BE2C (cell line): ENCODE measurements around the gene CSF3R.

ENCODE experiments used
- DNase-seq: peaks from one replicate; pipeline ENCODE4 v3.0.0-alpha.2; 2020
- H3K27me3 ChIP-seq: fragments of 250-450 bp; sonication (Bioruptor Pico); 2 replicates; pipeline ENCODE4 v1.5.1; 2020; ENCODE audit warnings: mild to moderate bottlenecking
- H3K36me3 ChIP-seq: fragments of 250-450 bp; sonication (Bioruptor Pico); 2 replicates; pipeline ENCODE4 v1.5.1; 2020; ENCODE audit warnings: mild to moderate bottlenecking
- H3K4me1 ChIP-seq: fragments of 250-450 bp; sonication (Bioruptor Pico); 2 replicates; pipeline ENCODE4 v1.5.1; 2020
- H3K4me3 ChIP-seq: 2 replicates; pipeline ENCODE4 v1.5.1; 2011; ENCODE audit warnings: low read depth, low read length
- H3K9me3 ChIP-seq: fragments of 250-450 bp; sonication (Bioruptor Pico); 2 replicates; pipeline ENCODE4 v1.5.1; 2020
- TF ChIP-seq, protein P1 (sequence below): IDR thresholded peaks from 2 replicates; pipeline ENCODE4 v1.5.1; 2012; ENCODE audit warnings: mild to moderate bottlenecking, low read depth, low read length

Gene CSF3R

DNA sequence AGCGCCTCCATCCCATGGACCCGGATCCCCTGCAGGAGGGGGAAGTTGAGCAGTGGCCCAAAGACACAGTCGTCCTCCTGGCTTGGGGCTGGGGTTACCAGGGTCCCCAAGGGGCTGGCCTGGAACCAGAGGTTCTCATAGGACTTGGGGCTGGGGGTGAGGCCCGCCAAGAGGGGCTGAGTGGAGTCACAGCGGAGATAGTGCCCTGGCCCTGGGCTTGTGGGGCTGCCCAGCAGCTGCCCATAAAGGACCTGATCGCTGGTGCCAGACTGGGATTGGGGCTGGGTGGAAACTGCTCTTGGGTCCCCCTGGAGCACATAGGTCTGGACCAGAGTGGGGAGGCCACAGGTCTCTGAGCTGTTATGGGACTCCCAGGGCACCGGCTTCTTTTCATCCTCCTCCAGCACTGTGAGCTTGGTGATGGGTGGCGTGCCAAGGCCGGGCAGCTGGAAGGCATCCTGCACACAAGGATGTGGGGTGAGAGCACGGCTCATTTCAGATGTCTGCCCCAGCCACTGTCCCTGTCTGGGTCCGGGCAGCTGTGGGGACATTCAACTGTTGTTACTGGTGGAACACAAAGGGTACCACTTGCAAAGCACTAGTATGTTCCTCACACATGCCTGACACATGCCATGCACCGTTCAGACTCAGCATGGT is 16.2 kb downstream of the CSF3R start:
- H3K4me3 ChIP-seq, result no peak overlapping the region
- H3K4me1 ChIP-seq, result no peaks in the 10 kb centered on the region
- H3K27me3 ChIP-seq, result no peaks in the 10 kb centered on the region
- TF ChIP-seq, protein P1, sequence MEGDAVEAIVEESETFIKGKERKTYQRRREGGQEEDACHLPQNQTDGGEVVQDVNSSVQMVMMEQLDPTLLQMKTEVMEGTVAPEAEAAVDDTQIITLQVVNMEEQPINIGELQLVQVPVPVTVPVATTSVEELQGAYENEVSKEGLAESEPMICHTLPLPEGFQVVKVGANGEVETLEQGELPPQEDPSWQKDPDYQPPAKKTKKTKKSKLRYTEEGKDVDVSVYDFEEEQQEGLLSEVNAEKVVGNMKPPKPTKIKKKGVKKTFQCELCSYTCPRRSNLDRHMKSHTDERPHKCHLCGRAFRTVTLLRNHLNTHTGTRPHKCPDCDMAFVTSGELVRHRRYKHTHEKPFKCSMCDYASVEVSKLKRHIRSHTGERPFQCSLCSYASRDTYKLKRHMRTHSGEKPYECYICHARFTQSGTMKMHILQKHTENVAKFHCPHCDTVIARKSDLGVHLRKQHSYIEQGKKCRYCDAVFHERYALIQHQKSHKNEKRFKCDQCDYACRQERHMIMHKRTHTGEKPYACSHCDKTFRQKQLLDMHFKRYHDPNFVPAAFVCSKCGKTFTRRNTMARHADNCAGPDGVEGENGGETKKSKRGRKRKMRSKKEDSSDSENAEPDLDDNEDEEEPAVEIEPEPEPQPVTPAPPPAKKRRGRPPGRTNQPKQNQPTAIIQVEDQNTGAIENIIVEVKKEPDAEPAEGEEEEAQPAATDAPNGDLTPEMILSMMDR, result no peak
- no peak for DNase-seq
- no peaks in the 10 kb centered on the region for H3K9me3 ChIP-seq
- H3K36me3 ChIP-seq, result no peaks in the 10 kb centered on the region; the same call in 1 of the 2 replicates

DNA sequence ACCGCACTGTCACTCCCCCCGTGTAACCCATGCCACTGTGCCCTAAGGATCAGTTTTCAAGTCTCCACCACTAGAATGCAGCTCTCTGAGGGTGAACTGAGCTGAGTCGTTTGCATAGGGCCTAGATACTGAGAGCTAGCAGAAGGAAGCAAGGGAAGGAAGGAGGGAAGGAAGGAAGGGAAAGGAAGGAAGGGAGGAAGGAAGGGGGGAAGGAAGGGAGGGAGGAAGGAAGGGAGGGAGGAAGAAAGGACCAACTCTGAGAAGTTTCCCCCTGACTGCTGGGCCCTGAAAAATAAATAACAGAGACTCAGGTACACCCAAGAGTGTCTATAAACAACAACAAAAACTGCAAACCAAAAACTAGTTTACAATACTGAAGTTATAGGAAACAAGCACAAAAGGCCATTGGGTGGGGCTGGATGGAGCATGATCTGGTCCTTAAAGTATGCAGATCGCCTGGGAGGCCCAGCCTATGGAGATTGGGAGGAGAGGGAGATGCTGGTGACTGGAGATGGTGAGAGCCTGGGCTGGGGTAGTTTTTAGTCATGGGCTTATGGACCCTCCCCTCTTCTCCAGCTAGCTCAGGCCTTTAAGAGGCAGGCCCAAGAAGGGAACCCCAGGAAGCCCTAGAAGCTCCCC is 16.9 kb downstream of the CSF3R start:
- TF ChIP-seq, protein P1, result no peak
- Histone ChIP-seq H3K9me3 (no peaks in the 10 kb centered on the region), H3K27me3 (no peaks in the 10 kb centered on the region), H3K4me3 (no peak overlapping the region), H3K4me1 (no peaks in the 10 kb centered on the region), H3K36me3 (peaks cover 2% of the 10 kb centered on the region)
- no peak for DNase-seq

DNA sequence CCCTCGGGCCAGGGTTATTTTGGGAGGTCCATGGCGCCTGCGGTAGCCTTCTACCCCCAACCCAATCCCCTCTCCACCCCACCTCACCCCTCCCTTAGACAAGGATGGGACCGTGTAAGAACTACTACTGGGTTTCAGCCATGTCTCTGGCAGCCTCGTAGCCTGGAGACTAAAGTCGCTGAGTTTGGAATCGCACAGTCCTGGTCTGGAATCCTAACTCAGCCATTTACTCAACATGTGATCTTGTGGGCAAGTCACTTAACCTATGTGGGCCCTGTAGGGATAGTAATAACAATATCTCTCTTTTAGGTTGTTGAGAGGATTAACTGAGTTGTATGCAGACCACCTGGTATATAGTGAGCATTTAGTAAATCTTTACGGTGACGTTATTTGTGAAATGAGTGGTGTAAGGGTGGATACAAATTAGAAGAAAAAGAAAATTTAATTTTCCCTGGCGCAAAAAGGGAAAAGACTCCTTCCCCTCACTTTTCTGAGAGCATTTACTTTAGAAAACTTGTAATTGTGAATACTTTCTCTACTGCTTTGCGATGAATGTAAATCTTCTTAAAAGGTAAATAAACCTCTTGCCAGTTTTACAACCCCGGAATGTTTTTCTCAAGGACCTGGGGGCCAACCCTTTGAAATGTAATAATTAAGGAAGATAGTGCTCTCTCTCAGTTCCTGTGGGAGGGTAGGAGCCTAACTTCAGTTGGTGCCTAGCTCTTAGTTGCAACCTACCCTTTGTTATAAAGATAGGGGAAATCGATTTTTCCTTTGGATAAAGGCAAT is 17.9 kb downstream of the CSF3R start:
- Histone ChIP-seq H3K9me3 (no peaks in the 10 kb centered on the region), H3K4me1 (no peaks in the 10 kb centered on the region), H3K36me3 (peaks cover 8% of the 10 kb centered on the region), H3K4me3 (peak overlapping the region; percentile 86), H3K27me3 (no peaks in the 10 kb centered on the region)
- TF ChIP-seq, protein P1, result no peak
- DNase-seq, result no peak

DNA sequence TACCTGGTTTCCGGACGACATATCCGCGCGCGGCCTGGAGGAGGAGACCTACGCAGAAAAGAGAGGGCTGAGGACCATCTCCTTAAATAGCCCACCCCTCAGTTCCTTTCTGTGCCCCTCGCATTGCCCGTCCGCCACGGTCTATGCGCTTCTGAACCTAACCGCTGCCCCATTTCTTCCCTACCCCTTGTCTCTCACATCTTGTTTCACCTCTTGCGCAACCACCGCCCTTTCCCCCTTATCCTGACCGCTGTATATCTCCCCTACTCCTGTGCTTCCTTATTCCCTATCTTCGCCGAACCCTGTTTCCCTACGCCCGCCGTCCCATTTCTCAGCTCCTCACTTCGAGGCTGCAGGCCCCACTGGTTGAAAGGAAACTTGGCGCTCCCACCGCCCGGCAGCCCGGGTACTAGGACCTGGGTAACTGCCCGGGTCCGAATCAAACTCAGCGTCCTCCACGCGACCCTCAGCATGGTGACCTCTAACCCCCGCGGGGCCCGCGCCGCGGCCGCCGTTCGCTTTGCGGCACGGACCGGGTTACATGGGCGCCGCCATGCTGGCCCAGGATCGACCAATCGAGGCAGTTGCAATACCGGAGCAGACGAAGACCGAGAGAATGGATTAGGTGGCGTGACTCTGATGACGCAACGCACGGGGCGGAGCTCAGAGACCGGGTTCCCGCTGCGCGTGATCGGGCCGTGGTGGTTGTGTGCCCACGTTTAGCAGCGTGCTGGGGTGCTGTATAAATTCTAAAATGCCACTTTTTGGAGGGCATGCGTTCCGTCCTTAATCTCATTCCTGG is 18.7 kb downstream of the CSF3R start, which contains the start of gene MRPS15:
TSS of gene MRPS15 (minus strand) at position 582 of the 802 bp plus-strand sequence. CDS start at position 473, 109 bp downstream.
- H3K9me3 ChIP-seq, result no peaks in the 10 kb centered on the region
- H3K4me1 ChIP-seq, result no peaks in the 10 kb centered on the region
- peak within 1 kb of the TSS; percentile 86 for H3K4me3 ChIP-seq
- H3K36me3 ChIP-seq, result peaks cover 8% of the 10 kb centered on the region
- TF ChIP-seq, protein P1, result no peak
- no peaks in the 10 kb centered on the region for H3K27me3 ChIP-seq
- DNase-seq, result peak; percentile 86

DNA sequence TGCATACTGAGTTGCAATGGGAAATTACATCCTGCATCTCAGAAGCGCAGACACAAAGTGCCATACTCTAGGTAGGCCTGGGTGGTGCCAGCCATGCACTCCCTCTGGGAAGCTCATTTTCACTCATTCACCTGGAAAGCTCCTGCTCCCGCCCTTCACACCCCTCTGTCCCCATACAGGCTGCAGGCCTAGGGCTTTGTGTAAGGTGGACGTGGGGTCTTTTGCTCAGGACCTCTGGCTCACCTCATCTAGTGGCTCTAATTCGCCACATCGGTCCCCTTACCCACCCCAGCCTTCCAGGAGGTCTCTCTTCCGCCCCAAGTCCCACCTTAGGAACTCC is 19.3 kb downstream of the CSF3R start:
- Histone ChIP-seq H3K9me3 (no peaks in the 10 kb centered on the region), H3K27me3 (no peaks in the 10 kb centered on the region), H3K4me1 (no peaks in the 10 kb centered on the region), H3K36me3 (peaks cover 8% of the 10 kb centered on the region), H3K4me3 (peak overlapping the region; percentile 86)
- no peak for DNase-seq
- TF ChIP-seq, protein P1, result no peak
